Hematopoietic multipotent progenitor cell treated with erythropoietin and hydrocortisone succinate and interleukin-3 and kit ligand, for 4 days (in vitro differentiated cells): Measurements from ENCODE around the gene GLB1L3.
A peak's percentile ranks its signal among the peaks of the same experiment; 100 is the strongest.

Source experiments
- DNase-seq: peaks from one replicate; pipeline ENCODE4 v3.0.0-alpha.2; 2015

GLB1L3 gene

GRCh38 chr11:134346101-134346975 lies 70.2 kb downstream of the GLB1L3 start:
- no peak for DNase-seq

GRCh38 chr11:134346976-134347350 lies 70.8 kb downstream of the GLB1L3 start:
- no peak for DNase-seq

GRCh38 chr11:134347441-134347840 lies 71.3 kb downstream of the GLB1L3 start:
- DNase-seq = no peak

- DNase-seq = no peak
Observed at GRCh38 chr11:134349109-134349801, 73.1 kb downstream of the GLB1L3 start.

- DNase-seq = no peak
Observed at GRCh38 chr11:134349802-134350355, 73.7 kb downstream of the GLB1L3 start.

- no peak for DNase-seq
Observed at GRCh38 chr11:134350381-134350780, 74.2 kb downstream of the GLB1L3 start.

- no peak for DNase-seq
Observed at GRCh38 chr11:134352111-134352510, 75.9 kb downstream of the GLB1L3 start.

GRCh38 chr11:134355136-134355535 lies 79.0 kb downstream of the GLB1L3 start:
- DNase-seq = no peak

- no peak for DNase-seq
Observed at GRCh38 chr11:134355656-134356055, 79.5 kb downstream of the GLB1L3 start.

- DNase-seq = no peak
Observed at GRCh38 chr11:134356656-134357544, 80.7 kb downstream of the GLB1L3 start.

- DNase-seq = no peak
Observed at GRCh38 chr11:134357545-134357839, 81.3 kb downstream of the GLB1L3 start.

GRCh38 chr11:134358165-134358855 lies 82.1 kb downstream of the GLB1L3 start:
- no peak for DNase-seq

- DNase-seq = no peak
Observed at GRCh38 chr11:134358856-134359490, 82.8 kb downstream of the GLB1L3 start.

- no peak for DNase-seq
Observed at GRCh38 chr11:134359646-134360045, 83.5 kb downstream of the GLB1L3 start.

- DNase-seq = peak; percentile 87
Observed at GRCh38 chr11:134360050-134360835, 84.1 kb downstream of the GLB1L3 start.

GRCh38 chr11:134361661-134362060 lies 85.5 kb downstream of the GLB1L3 start:
- no peak for DNase-seq

- no peak for DNase-seq
Observed at GRCh38 chr11:134362192-134362901, 86.2 kb downstream of the GLB1L3 start.

GRCh38 chr11:134363161-134363560 lies 87.0 kb downstream of the GLB1L3 start:
- DNase-seq = no peak

GRCh38 chr11:134363592-134363991 lies 87.4 kb downstream of the GLB1L3 start:
- DNase-seq = no peak

GRCh38 chr11:134364261-134364660 lies 88.1 kb downstream of the GLB1L3 start:
- DNase-seq = no peak
